ENCODE measurements around the gene HSF5. TPM values are rescaled to one million over a fixed set of nuclear protein-coding genes. Genes with fewer than 3 reads are reported as not detected.

HSF5 gene
- total RNA-seq, 1 donor from 2014 or later: 5.5 TPM

- DNase-seq (no peak), ATAC-seq (ENCODE audit: low read depth) (no peak)
- H3K9me3 Mint-ChIP-seq: no peaks in the 10 kb centered on the region
- peaks cover 6% of the 10 kb centered on the region for H3K4me1 Mint-ChIP-seq
- H3K4me3 Mint-ChIP-seq: peak overlapping the region; percentile 62
- no peak for TF ChIP-seq CTCF (IDR thresholded peaks at IDR 0.05)
- CTCF ChIA-PET: interaction anchor here (2.3 kb wide), 1 partner anchor 12 kb away, joined by 5 read pairs; no protein-coding TSS in a partner anchor
- H3K27me3 Mint-ChIP-seq: peaks cover 28% of the 10 kb centered on the region
- H3K27ac Mint-ChIP-seq: no peak overlapping the region
- H3K36me3 Mint-ChIP-seq (ENCODE audit: low read depth): no peaks in the 10 kb centered on the region
- intact Hi-C loops (cut with micrococcal nuclease): loop anchor here (5.0 kb wide), 1 partner anchor 471 kb away; no protein-coding TSS in a partner anchor
- POLR2A ChIA-PET: interaction anchor here (0.5 to 2.2 kb wide), 4 partner anchors 11 to 100 kb away, joined by 3 to 13 read pairs (median 6); no protein-coding TSS in a partner anchor
Measured at GRCh38 chr17:58531122-58531521, 42.9 kb upstream of the HSF5 start.

- intact Hi-C loops (cut with micrococcal nuclease): loop anchor here (5.0 kb wide), 1 partner anchor 472 kb away; no protein-coding TSS in a partner anchor
- Mint-ChIP-seq H3K4me1 (peaks cover 6% of the 10 kb centered on the region), H3K9me3 (no peaks in the 10 kb centered on the region), H3K36me3 (ENCODE audit: low read depth) (no peaks in the 10 kb centered on the region), H3K27me3 (peaks cover 24% of the 10 kb centered on the region), H3K27ac (no peak overlapping the region), H3K4me3 (peak overlapping the region; percentile 44)
- POLR2A ChIA-PET: interaction anchor here (1.6 kb wide), 1 partner anchor 12 kb away, joined by 7 read pairs; no protein-coding TSS in a partner anchor
- no peak for ATAC-seq (ENCODE audit: low read depth)
- no peak for TF ChIP-seq CTCF (IDR thresholded peaks at IDR 0.05)
- no peak for DNase-seq
- CTCF ChIA-PET: no interaction called here
Measured at GRCh38 chr17:58530655-58531054, 42.4 kb upstream of the HSF5 start.

- ChIA-PET CTCF (interaction anchor here (1.7 kb wide), 1 partner anchor 11 kb away, joined by 4 read pairs; no protein-coding TSS in a partner anchor), POLR2A (no interaction called here)
- Mint-ChIP-seq H3K27me3 (peaks cover 13% of the 10 kb centered on the region), H3K9me3 (no peaks in the 10 kb centered on the region), H3K36me3 (ENCODE audit: low read depth) (no peaks in the 10 kb centered on the region), H3K4me3 (no peak overlapping the region), H3K27ac (no peak overlapping the region), H3K4me1 (peaks cover 6% of the 10 kb centered on the region)
- intact Hi-C loops (cut with micrococcal nuclease): no loop called here
- DNase-seq (no peak), ATAC-seq (ENCODE audit: low read depth) (no peak)
- TF ChIP-seq CTCF (IDR thresholded peaks at IDR 0.05): no peak
Measured at GRCh38 chr17:58529275-58529674, 41.1 kb upstream of the HSF5 start.

- DNase-seq (no peak), ATAC-seq (ENCODE audit: low read depth) (no peak)
- Mint-ChIP-seq H3K36me3 (ENCODE audit: low read depth) (no peaks in the 10 kb centered on the region), H3K27ac (no peak overlapping the region), H3K27me3 (peaks cover 12% of the 10 kb centered on the region), H3K4me1 (peaks cover 6% of the 10 kb centered on the region), H3K9me3 (no peaks in the 10 kb centered on the region), H3K4me3 (no peak overlapping the region)
- intact Hi-C loops (cut with micrococcal nuclease): no loop called here
- CTCF ChIA-PET: interaction anchor here (1.7 kb wide), 1 partner anchor 10 kb away, joined by 4 read pairs; no protein-coding TSS in a partner anchor
- TF ChIP-seq CTCF (IDR thresholded peaks at IDR 0.05): no peak
- POLR2A ChIA-PET: interaction anchor here (0.7 kb wide), 1 partner anchor 103 kb away, joined by 3 read pairs; no protein-coding TSS in a partner anchor
Measured at GRCh38 chr17:58528443-58528842, 40.2 kb upstream of the HSF5 start.

- Mint-ChIP-seq H3K36me3 (ENCODE audit: low read depth) (no peaks in the 10 kb centered on the region), H3K9me3 (no peaks in the 10 kb centered on the region), H3K27ac (no peak overlapping the region), H3K4me3 (no peak overlapping the region), H3K4me1 (peaks cover 6% of the 10 kb centered on the region), H3K27me3 (peaks cover 7% of the 10 kb centered on the region)
- ChIA-PET CTCF (no interaction called here), POLR2A (no interaction called here)
- DNase-seq (no peak), ATAC-seq (ENCODE audit: low read depth) (no peak)
- intact Hi-C loops (cut with micrococcal nuclease): no loop called here
- TF ChIP-seq CTCF (IDR thresholded peaks at IDR 0.05): no peak
Measured at GRCh38 chr17:58527949-58528348, 39.7 kb upstream of the HSF5 start.
